ENCODE results near the gene NETO1.
A peak's percentile ranks its signal among the peaks of the same experiment; 100 is the strongest.

Gene NETO1, protein sequence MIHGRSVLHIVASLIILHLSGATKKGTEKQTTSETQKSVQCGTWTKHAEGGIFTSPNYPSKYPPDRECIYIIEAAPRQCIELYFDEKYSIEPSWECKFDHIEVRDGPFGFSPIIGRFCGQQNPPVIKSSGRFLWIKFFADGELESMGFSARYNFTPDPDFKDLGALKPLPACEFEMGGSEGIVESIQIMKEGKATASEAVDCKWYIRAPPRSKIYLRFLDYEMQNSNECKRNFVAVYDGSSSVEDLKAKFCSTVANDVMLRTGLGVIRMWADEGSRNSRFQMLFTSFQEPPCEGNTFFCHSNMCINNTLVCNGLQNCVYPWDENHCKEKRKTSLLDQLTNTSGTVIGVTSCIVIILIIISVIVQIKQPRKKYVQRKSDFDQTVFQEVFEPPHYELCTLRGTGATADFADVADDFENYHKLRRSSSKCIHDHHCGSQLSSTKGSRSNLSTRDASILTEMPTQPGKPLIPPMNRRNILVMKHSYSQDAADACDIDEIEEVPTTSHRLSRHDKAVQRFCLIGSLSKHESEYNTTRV

DNA sequence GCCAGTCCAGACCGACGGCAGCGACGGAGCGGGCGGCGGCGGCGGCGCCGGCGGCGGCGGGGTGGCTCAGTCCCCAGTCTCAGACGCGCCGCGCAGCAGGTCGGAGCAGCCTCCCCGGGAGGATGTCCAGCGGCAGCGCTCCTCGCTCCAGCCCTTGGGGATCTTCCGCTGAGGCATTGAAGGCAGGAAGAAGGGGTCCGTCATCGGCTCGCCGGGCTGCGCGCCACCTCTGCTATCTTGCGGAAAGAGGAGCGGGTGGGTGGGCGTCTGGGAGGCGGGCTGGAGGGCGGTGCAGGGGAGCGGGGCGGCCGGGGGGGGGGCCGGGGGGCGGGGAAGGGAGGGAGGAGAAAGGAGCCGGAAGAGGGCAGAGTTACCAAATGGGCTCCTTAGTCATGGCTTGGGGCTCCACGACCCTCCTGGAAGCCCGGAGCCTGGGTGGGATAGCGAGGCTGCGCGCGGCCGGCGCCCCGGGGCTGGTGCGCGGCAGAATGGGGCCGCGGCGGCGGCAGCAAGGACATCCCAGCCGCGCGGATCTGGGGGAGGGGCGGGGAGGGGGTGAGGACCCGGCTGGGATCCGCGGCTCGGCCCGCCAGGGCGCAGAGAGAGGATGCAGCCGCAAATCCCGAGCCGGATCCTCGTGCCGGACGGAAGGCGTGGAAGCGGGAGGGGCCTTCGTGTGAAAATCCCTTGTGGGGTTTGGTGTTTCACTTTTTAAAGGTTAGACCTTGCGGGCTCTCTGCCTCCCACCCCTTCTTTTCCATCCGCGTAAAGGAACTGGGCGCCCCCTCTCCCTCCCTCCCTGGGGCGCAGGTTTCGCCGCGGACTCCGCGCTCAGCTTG, at the start of gene NETO1:
Gene NETO1, minus strand, starts transcription at position 242 of the 839 bp plus-strand sequence. CDS start 696 bp downstream, outside the sequence.
- DNase-seq (ENCODE audit: low spot score): peak; percentile 67

GRCh38 chr18:72910045-72910444, 42.3 kb upstream of the NETO1 start:
- no peak for DNase-seq (ENCODE audit: low spot score)

GRCh38 chr18:72908181-72908580, 40.4 kb upstream of the NETO1 start:
- DNase-seq (ENCODE audit: low spot score): no peak

DNA sequence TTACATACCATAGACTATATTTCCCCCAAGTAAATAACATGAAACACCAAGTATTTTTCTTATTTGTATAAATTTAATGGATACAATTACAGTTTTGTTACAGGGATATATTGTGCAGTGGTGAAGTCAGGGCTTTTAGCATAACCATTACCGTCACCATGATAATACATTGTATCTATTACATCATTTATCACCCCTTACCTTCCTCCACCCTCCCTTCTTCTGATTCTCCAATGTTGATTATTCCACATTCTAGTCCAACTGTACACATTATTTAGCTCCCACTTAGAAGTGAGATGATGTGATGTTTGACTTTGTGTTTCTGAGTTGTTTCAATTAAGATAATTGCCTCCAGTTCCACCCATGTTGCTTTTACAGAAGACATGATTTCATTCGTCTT, 35.2 kb upstream of the NETO1 start:
- no peak for DNase-seq (ENCODE audit: low spot score)

GRCh38 chr18:72899338-72899737, 31.6 kb upstream of the NETO1 start:
- no peak for DNase-seq (ENCODE audit: low spot score)

DNA sequence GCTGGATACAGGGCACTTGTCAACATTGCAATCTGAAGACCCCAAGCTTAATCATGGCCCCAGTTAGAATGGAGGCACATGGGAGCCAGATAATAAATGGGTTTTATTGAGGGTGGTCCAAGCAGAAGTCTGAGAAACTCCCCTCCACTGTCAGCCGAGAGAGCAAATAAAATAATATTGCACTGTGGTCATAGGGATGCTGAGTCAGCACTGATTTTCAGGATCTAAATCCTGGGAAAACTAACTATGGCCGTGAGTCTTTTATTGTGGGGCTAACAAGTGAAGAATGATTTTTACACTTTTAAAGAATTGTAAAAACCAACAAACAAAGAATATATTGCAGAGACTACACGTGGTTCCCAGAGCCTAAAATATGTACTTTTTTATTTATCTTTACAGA, 31.1 kb upstream of the NETO1 start:
- no peak for DNase-seq (ENCODE audit: low spot score)

- DNase-seq (ENCODE audit: low spot score): no peak
Measured at GRCh38 chr18:72895548-72895947, 27.8 kb upstream of the NETO1 start.

DNA sequence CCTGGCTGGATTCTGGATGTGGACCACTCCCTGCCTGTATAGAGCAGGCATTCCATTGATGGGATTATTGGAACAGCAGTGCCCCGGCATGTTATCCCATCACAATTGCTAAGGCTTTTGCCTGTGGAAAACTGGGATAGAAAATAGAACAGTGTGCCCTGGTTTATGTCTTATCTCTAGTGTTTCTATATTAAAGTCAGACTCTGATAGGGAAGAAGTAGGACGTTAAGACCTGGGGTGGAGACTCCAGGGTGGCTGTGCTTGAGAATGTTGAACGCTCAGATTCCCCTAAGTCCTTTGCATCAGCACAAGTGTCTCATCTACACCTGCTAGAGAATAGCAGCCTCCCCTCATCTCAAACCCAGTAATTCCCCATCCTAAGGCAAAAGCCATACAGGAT, 10.8 kb upstream of the NETO1 start:
- DNase-seq (ENCODE audit: low spot score): no peak

DNA sequence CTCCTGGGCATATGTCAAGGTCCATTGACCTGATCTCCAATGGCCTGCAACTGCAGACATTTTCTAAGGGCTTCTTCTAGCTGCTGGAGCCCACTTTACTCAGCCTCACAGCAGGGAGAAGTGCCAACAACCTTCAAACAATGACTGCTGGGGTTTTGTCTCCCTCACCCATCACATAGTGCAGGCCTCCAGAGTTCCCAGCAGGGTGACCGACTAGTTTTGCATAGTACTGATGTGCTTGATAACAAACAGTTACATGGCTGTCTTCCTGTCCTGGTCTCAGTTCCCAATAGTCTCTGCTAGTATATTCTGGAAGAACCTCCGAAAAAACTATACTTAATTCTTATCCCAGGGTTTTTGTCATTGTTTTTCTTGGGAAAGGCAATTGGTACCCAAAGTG, 10.4 kb upstream of the NETO1 start:
- no peak for DNase-seq (ENCODE audit: low spot score)

DNA sequence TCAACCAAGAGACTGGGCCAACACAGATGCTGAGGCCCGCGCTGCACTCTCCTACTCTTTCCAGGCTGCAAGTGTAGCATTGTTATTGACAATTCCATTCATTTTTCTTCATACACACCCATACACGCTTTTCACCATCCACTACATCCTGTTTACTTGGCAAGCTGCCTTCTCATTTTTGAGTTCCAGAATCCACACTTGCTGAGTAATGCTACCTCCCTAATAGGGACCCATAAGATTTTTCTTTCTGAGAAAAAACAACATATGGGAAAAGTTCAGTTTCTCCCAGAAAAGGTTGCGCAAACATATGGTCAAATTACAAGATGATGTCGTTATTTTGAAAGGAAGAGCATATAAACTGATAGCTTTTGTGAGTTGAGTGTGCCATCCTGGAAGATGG, 3.3 kb upstream of the NETO1 start:
- no peak for DNase-seq (ENCODE audit: low spot score)

GRCh38 chr18:72869226-72870185, 1.7 kb upstream of the NETO1 start:
- peak; percentile 51 for DNase-seq (ENCODE audit: low spot score)

- DNase-seq (ENCODE audit: low spot score): peak; percentile 58
Measured at GRCh38 chr18:72868585-72869225, 918 bp upstream of the NETO1 start.

GRCh38 chr18:72866901-72867745, 664 bp downstream of the NETO1 start:
- peak; percentile 68 for DNase-seq (ENCODE audit: low spot score)

- no peak for DNase-seq (ENCODE audit: low spot score)
Measured at GRCh38 chr18:72866442-72866900, 1.3 kb downstream of the NETO1 start.

DNA sequence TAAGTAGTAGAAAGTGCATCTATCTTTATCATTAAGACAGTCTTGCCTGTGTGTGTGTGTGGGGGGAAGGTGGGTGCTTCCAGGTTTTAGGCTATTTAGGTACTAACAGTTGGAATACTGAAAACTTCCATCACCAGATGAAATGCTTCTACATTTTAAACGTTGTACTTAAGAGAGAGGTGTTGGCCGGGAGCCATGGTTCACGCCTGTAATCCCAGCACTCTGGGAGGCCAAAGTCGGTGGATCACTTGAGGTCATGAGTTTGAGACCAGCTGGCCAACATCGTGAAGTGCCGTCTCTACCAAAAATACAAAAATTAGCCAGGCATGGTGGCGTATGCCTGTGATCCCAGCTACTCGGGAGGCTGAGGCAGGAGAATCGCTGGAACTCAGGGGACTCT, 4.0 kb downstream of the NETO1 start:
- no peak for DNase-seq (ENCODE audit: low spot score)

DNA sequence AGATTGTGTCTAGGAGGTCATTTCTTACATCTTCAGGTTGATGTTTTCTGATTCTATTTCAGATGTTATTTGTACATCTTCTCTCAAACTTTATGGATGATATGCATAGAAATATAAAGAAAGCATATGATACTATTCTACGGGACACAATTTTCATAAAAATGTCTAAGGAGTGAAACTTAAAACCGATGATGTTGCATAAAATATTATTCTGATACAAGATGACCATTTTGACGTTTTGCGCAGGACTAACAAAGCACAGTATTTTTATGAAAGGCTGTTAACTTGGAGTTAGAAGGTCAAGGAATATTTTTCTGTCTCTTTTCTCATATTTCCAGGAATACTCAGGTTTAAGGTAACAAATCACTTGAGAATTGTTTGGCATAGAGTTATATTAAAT, 8.7 kb downstream of the NETO1 start:
- no peak for DNase-seq (ENCODE audit: low spot score)

DNA sequence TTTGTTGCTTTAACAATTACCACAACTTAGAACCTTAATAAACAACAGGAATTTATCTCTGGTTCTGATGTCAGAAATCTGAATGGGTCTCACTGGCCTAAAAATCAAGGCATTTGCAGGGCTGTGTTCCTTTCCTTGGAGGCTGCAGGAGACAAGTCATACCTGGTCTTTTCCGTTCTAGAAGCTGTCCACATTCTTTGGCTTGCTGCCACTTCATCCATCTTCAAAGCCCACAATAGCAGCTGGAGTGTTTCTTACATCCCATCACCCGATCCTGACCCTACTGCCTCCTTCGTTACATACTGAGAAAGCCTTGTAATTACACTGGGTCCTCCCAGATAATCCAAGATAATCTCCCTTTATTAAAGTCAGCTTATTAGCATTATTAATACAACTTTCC, 18.1 kb downstream of the NETO1 start:
- DNase-seq (ENCODE audit: low spot score): no peak

DNA sequence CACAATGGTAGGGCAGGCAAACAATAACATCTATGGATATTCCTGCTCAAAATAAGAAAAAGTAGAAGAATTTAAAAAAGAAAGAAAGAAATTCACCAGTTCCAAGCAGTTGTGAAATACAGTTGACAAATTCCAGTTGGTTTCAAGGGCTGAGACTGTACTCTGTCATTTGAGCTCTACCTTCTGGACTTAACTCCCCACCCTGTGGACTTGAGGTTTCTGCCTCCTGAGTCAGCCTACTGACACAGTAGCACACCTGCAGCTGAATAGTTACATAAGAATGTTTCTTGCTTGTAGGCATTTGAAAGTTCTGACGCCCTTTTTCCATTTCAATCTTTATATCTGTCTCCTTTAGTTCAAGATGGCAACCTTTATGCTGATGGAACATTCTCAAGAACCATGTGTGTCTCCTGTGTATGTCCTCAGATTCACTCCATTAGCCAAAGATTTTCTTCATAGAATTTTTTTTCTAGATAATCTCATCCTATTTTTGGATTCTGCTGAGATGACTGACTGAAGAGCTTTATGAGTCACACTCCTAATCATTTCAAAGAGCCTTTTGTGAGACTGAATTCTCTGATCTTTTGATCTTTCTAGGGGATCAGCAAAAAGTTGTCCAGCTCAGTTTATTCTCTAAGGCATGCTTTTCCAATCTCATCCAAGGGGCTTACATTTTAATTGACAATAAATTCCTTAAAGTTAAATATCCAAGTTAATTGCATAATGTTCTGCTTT, 19.1 kb downstream of the NETO1 start:
- no peak for DNase-seq (ENCODE audit: low spot score)

DNA sequence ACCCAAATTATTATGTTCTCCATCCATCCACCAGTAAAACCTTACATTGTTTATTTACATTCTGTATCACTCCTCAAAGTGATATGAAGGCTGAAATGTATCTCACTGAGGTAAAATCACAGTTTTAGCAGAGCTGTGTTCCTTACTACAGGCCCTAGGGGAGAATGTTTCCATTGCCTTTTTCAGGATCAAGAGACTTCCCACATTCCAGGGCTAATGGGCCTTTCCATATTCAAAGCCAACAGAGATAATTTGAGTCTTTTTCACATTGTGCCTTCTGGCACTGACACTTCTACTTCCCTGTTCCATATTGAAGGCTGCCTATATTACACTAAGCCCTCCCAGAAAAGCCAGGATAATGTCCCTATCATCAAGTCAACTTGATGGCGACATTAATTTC, 20.0 kb downstream of the NETO1 start:
- DNase-seq (ENCODE audit: low spot score): no peak
